Neural cell (in vitro differentiated cells): ENCODE data around the gene GLI2. TPM values are rescaled to one million over a fixed set of nuclear protein-coding genes. Genes with fewer than 3 reads are reported as not detected.

Experiments
- H2AFZ ChIP-seq: fragments of 200-600, 300-800 bp; sonication (generic), shearing (Covaris generic); 2 replicates; pipeline ENCODE4 v1.6.0; 2014; ENCODE audit warnings: low read depth, mild to moderate bottlenecking, antibody characterized with exemption, low read length, moderate library complexity
- H3F3A ChIP-seq: fragments of 200-600 bp; shearing (Covaris generic); 2 replicates; pipeline ENCODE4 v1.6.1; 2016; ENCODE audit warnings: mild to moderate bottlenecking, moderate library complexity, mixed read lengths, antibody characterized with exemption, low read length; ENCODE audit not compliant: insufficient read depth, poor library complexity, severe bottlenecking
- H3K27ac ChIP-seq: fragments of 200-600, 300-800 bp; sonication (generic), shearing (Covaris generic); 2 replicates; pipeline ENCODE4 v1.5.1; 2014; ENCODE audit warnings: mild to moderate bottlenecking, low read length, moderate library complexity
- H3K27me3 ChIP-seq: fragments of 300-800, 200-600 bp; sonication (generic), shearing (Covaris generic); 2 replicates; pipeline ENCODE4 v1.6.0; 2014; ENCODE audit warnings: mild to moderate bottlenecking, low read depth, low read length, moderate library complexity; ENCODE audit not compliant: insufficient read depth
- H3K36me3 ChIP-seq: fragments of 300-800, 200-600 bp; sonication (generic), shearing (Covaris generic); 2 replicates; pipeline ENCODE4 v1.5.1; 2014; ENCODE audit warnings: mild to moderate bottlenecking, antibody characterized with exemption, low read length, moderate library complexity; ENCODE audit not compliant: insufficient read depth
- H3K4me2 ChIP-seq: fragments of 300-800, 200-600 bp; sonication (generic), shearing (Covaris generic); 2 replicates; pipeline ENCODE4 v1.6.0; 2014; ENCODE audit warnings: mild to moderate bottlenecking, low read length
- H3K4me3 ChIP-seq: fragments of 300-800, 200-600 bp; sonication (generic), shearing (Covaris generic); 2 replicates; pipeline ENCODE4 v1.5.1; 2014; ENCODE audit warnings: mild to moderate bottlenecking, low read length, moderate library complexity
- H3K79me2 ChIP-seq: fragments of 200-600 bp; shearing (Covaris generic); replicated peaks from 2 replicates; pipeline ENCODE4 v1.6.0; 2014; ENCODE audit warnings: mild to moderate bottlenecking, low read length, moderate library complexity; ENCODE audit not compliant: insufficient read depth
- H3K9ac ChIP-seq: fragments of 300-800, 200-600 bp; sonication (generic), shearing (Covaris generic); 2 replicates; pipeline ENCODE4 v1.6.1; 2016; ENCODE audit warnings: mild to moderate bottlenecking, low read length, mixed read lengths
- H3K9me2 ChIP-seq: fragments of 200-600 bp; shearing (Covaris generic); 2 replicates; pipeline ENCODE4 v1.6.1; 2016; ENCODE audit warnings: mild to moderate bottlenecking, low read length, mixed read lengths; ENCODE audit not compliant: insufficient read depth
- H3K9me3 ChIP-seq: fragments of 200-600, 300-800 bp; sonication (generic), shearing (Covaris generic); 2 replicates; pipeline ENCODE4 v1.6.1; 2016; ENCODE audit warnings: mild to moderate bottlenecking, mixed run types, low read length, moderate library complexity, mixed read lengths
- H4K20me1 ChIP-seq: fragments of 200-600 bp; shearing (Covaris generic); 2 replicates; pipeline ENCODE4 v1.6.1; 2016; ENCODE audit warnings: mild to moderate bottlenecking, mixed run types; ENCODE audit not compliant: insufficient read depth
- EP300 ChIP-seq: fragments of 450-650 bp; conservative IDR thresholded peaks from 2 replicates; pipeline ENCODE4 v1.6.1; 2014; ENCODE audit warnings: antibody characterized with exemption, mild to moderate bottlenecking, moderate library complexity; ENCODE audit not compliant: poor library complexity, severe bottlenecking
- EZH2 ChIP-seq: fragments of 200-600, 300-800 bp; shearing (Covaris generic), sonication (generic); IDR thresholded peaks from 2 replicates; pipeline ENCODE4 v1.6.1; 2014; ENCODE audit warnings: antibody characterized with exemption, low read length, borderline replicate concordance, mild to moderate bottlenecking; ENCODE audit not compliant: insufficient read depth, poor library complexity, severe bottlenecking
- MXI1 ChIP-seq: fragments of 450-650 bp; conservative IDR thresholded peaks from 2 replicates; pipeline ENCODE4 v1.6.1; 2014; ENCODE audit warnings: antibody characterized with exemption, mild to moderate bottlenecking; ENCODE audit not compliant: poor library complexity, severe bottlenecking
- POLR2AphosphoS5 ChIP-seq: IDR thresholded peaks from 2 replicates; pipeline ENCODE4 v1.6.1; 2012
- RAD21 ChIP-seq: fragments of 450-650 bp; conservative IDR thresholded peaks from 2 replicates; pipeline ENCODE4 v1.6.1; 2014; ENCODE audit warnings: antibody characterized with exemption, mild to moderate bottlenecking, moderate library complexity
- REST ChIP-seq: IDR thresholded peaks from 2 replicates; pipeline ENCODE4 v1.6.1; 2012; ENCODE audit warnings: borderline replicate concordance
- SMC3 ChIP-seq: fragments of 450-650 bp; conservative IDR thresholded peaks from 2 replicates; pipeline ENCODE4 v1.6.1; 2014; ENCODE audit warnings: antibody characterized with exemption, mild to moderate bottlenecking, moderate library complexity; ENCODE audit not compliant: poor library complexity
- TAF1 ChIP-seq: IDR thresholded peaks from 2 replicates; pipeline ENCODE4 v1.6.1; 2012; ENCODE audit warnings: low read depth
- polyA plus RNA-seq: library from polyadenylated mRNA; depleted of rRNA; stranded (reverse); fragments of >200 nt; gene quantifications from 2 replicates; pipeline ENCODE4 v1.2.3, GENCODE V29; 2014
- TF ChIP-seq, protein P1 (sequence below): fragments of 450-650 bp; IDR thresholded peaks from 2 replicates; pipeline ENCODE4 v1.5.1; 2014; ENCODE audit warnings: antibody characterized with exemption, mild to moderate bottlenecking, moderate library complexity; ENCODE audit not compliant: poor library complexity, severe bottlenecking

Gene GLI2
- polyA plus RNA-seq, 1 donor from 2014 or later = 0.14 TPM

GRCh38 chr2:120703330-120703994 lies 32.2 kb upstream of the GLI2 start (continued):
- TF ChIP-seq, protein P1, sequence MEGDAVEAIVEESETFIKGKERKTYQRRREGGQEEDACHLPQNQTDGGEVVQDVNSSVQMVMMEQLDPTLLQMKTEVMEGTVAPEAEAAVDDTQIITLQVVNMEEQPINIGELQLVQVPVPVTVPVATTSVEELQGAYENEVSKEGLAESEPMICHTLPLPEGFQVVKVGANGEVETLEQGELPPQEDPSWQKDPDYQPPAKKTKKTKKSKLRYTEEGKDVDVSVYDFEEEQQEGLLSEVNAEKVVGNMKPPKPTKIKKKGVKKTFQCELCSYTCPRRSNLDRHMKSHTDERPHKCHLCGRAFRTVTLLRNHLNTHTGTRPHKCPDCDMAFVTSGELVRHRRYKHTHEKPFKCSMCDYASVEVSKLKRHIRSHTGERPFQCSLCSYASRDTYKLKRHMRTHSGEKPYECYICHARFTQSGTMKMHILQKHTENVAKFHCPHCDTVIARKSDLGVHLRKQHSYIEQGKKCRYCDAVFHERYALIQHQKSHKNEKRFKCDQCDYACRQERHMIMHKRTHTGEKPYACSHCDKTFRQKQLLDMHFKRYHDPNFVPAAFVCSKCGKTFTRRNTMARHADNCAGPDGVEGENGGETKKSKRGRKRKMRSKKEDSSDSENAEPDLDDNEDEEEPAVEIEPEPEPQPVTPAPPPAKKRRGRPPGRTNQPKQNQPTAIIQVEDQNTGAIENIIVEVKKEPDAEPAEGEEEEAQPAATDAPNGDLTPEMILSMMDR = no peak
- no peak for TF ChIP-seq POLR2AphosphoS5
- no peak for TF ChIP-seq EZH2

DNA sequence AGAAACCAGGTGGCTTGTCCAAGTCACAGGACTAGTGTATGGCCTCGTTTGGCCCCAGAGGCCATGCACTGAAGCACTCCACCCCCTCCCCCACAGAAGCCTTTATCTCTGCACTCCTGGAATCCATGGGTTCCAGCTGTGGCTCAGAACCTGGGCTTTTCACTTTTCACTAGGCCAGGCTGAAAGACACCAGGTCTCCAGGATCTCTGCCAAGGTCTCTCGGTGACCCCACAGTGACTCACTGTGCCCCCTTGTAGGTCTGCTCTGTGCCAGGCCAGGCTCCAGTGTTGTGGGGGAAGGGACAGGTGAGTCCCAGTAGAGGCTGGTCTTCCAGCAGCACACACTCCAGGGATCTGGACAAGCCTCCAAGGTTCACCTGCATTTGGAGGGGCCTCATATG lies 31.0 kb upstream of the GLI2 start:
- no peak overlapping the region for H3K4me2 ChIP-seq
- no peak overlapping the region for H3K9ac ChIP-seq
- no peaks in the 10 kb centered on the region for H3F3A ChIP-seq
- no peak overlapping the region for H3K27ac ChIP-seq
- H3K9me3 ChIP-seq = no peaks in the 10 kb centered on the region
- no peaks in the 10 kb centered on the region for H3K36me3 ChIP-seq
- TF ChIP-seq EZH2 (no peak), EP300 (no peak), RAD21 (no peak), SMC3 (no peak), REST (no peak), TAF1 (no peak), MXI1 (no peak), POLR2AphosphoS5 (no peak)
- TF ChIP-seq, protein P1 = no peak
- H3K4me3 ChIP-seq = no peak overlapping the region
- no peaks in the 10 kb centered on the region for H3K27me3 ChIP-seq
- H3K9me2 ChIP-seq = no peaks in the 10 kb centered on the region
- no peaks in the 10 kb centered on the region for H3K79me2 ChIP-seq
- H4K20me1 ChIP-seq = no peaks in the 10 kb centered on the region
- H2AFZ ChIP-seq = no peak overlapping the region
